Adrenal gland (tissue), 12 donors: ENCODE measurements around the gene TAMM41. TPM values are rescaled to one million over a fixed set of nuclear protein-coding genes. Genes with fewer than 3 reads are reported as not detected.

ENCODE experiments used
- DNase-seq, 7 donors: peaks; one replicate each; pipeline ENCODE4 v3.0.0-alpha.2; 2019 to 2020
- H3K27ac ChIP-seq, 5 donors: fragments of 200-600 bp; sonication (generic) in 4 of 5; 1 replicate in 3 of 5; 2 replicates in 2 of 5; pipeline versions ENCODE4 v1.5.1 to v1.8.0; 2016 to 2020; ENCODE audit warnings: mild to moderate bottlenecking in 1 of 5
- H3K27me3 ChIP-seq: fragments of 200-600 bp; 2 replicates; pipeline ENCODE4 v1.8.0; 2021
- H3K36me3 ChIP-seq, 2 donors: fragments of 200-600 bp; replicated peaks in 1 of 2; 1 replicate in 1 of 2; 2 replicates in 1 of 2; pipeline versions ENCODE4 v1.5.1 to v1.8.0; 2018 to 2022
- H3K4me1 ChIP-seq, 2 donors: fragments of 200-600 bp; replicated peaks in 1 of 2; 1 replicate in 1 of 2; 2 replicates in 1 of 2; pipeline versions ENCODE4 v1.5.1 to v1.8.0; 2018 to 2021
- H3K4me3 ChIP-seq, 4 donors: fragments of 200-600 bp; sonication (generic) in 3 of 4; one replicate each; pipeline ENCODE4 v1.5.1; 2016 to 2018
- H3K9me3 ChIP-seq, 3 donors: fragments of 200-600 bp; sonication (generic) in 1 of 3; replicated peaks in 1 of 3; 1 replicate in 2 of 3; 2 replicates in 1 of 3; pipeline versions ENCODE4 v1.5.1 to v1.8.0; 2016 to 2021
- POLR2A ChIP-seq, 2 donors: fragments of 450-650 bp; IDR thresholded peaks; one replicate each; pipeline ENCODE4 v1.6.1; 2017; ENCODE audit warnings: antibody characterized with exemption in 2 of 2, mild to moderate bottlenecking in 2 of 2, moderate library complexity in 1 of 2
- WGBS, 4 donors: extraction: QIAGEN DNeasy Blood & Tissue Kit in 2 of 4; methylation state at CpG; one replicate each; pipeline versions ENCODE4 v1.1.5 to v1.1.7; 2013 to 2017; 5-methylcytosine and 5-hydroxymethylcytosine counted together
- intact Hi-C, 2 donors: fragments of 100-400 bp; cut with DNase I; formaldehyde crosslinking; loops; one replicate each; pipeline versions ENCODE4 v1.14.1 to v1.15.0; 2022 to 2023
- polyA plus RNA-seq, 3 donors: library from polyadenylated mRNA; stranded (reverse); fragments of 200-250 nt in 2 of 3; fragments of 350-450 nt in 1 of 3; fragmentation: Illumina TruSeq in 1 of 3; extraction: RNeasy Lipid Tissue Mini Kit (QIAGEN cat#74804) in 1 of 3; gene quantifications; one replicate each; pipeline ENCODE4 v1.2.3, GENCODE V29; 2013 to 2014
- total RNA-seq, 9 donors: library from RNA; depleted of rRNA in 4 of 9; stranded (reverse); fragments of >200 nt in 4 of 9; fragments of 120-200 nt in 1 of 9; fragmentation: NEBNext Ultra II Directional in 1 of 9; extraction: Animal tissue kit (Norgen Biotek cat#: 25700) in 1 of 9; gene quantifications; one replicate each; pipeline versions ENCODE4 v1.1.0 to v1.2.4, GENCODE V29; 2013 to 2023
- TF ChIP-seq, protein P1 (sequence below), 6 experiments: fragments of 450-650 bp in 4 of 6; fragments of 200-600 bp in 2 of 6; sonication (generic) in 1 of 6; IDR thresholded peaks; 1 replicate in 5 of 6; 2 replicates in 1 of 6; pipeline versions ENCODE4 v1.5.1 to v1.8.0; 2016 to 2021; ENCODE audit warnings: antibody characterized with exemption in 6 of 6, mild to moderate bottlenecking in 2 of 6, moderate library complexity in 1 of 6
- donor health status: healthy with polysubstance abuse.
- donor health status: Bipolar disorder and iron deficiency.
- donor health status: DM: yes; HTN: yes; CAD: no.
- donor health status: DM: no; HTN: no; CAD: no.
- donor health status: DM: no; HTN: no; CAD: no.
- donor health status: DM: yes; HTN: yes; CAD: no.

TAMM41 gene
- total and polyA plus RNA-seq, 12 donors: 5.8 to 21.0 (median 13.6) TPM

DNA sequence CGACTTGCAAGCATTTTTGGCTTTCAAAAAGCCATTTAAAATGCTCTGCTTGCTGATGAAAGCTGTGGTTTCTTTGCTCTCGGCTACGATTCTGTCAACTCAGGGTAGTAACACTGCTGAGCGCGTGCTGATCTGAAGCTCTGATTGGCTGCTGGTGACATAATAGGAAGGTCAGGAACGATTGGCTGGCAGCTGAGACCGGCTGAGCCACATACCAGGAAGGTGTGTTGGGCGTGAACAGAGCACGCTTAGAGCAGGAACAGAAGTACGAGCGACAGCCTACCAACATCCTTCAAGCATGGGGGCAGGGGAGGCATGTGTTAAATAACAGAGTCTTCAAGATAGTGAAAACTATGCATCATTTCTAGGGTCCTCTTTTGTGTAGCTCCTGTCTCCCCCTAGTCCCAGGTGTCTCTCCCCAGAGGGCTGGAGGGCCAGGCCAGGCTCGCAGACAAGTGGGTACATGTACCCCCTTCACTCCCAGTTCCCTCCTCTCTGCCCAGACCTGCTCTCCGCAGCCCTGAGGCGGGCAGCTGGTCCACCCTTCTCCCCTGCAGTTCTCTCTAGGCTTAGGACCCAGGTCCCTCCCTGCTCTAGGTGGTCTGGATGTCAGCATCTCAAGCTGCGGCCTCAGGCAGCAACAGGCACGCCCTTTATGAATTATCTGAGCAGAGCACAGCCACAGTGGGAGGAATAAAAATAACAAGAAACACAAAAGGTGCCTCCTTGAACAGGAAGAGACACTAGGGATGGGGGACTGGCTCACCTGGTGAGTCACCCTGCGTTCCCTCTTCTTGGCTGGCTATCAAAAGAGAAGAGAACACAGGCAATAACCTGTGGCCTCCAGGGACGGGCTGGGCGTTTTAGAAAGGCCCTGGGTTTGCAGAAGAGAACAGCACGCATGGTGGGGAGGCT lies 76.0 kb downstream of the TAMM41 start:
- Histone ChIP-seq H3K36me3 (no peaks in the 10 kb centered on the region), H3K27ac (peak overlapping the region in 1 of 5 donors; percentile 31), H3K4me3 (peak overlapping the region in 1 of 4 donors; percentile 16), H3K27me3 (no peaks in the 10 kb centered on the region), H3K4me1 (peaks cover 0 to 10% of the 10 kb centered on the region in 2 donors), H3K9me3 (no peaks in the 10 kb centered on the region)
- DNase-seq: peak; percentile 53 to 93 (median 77)
- intact Hi-C loops: no loop called here
- WGBS, 4 donors: 17 to 20% (median 18%) methylated on average over 18 to 20 of the region's 20 CpGs
- TF ChIP-seq, protein P1, sequence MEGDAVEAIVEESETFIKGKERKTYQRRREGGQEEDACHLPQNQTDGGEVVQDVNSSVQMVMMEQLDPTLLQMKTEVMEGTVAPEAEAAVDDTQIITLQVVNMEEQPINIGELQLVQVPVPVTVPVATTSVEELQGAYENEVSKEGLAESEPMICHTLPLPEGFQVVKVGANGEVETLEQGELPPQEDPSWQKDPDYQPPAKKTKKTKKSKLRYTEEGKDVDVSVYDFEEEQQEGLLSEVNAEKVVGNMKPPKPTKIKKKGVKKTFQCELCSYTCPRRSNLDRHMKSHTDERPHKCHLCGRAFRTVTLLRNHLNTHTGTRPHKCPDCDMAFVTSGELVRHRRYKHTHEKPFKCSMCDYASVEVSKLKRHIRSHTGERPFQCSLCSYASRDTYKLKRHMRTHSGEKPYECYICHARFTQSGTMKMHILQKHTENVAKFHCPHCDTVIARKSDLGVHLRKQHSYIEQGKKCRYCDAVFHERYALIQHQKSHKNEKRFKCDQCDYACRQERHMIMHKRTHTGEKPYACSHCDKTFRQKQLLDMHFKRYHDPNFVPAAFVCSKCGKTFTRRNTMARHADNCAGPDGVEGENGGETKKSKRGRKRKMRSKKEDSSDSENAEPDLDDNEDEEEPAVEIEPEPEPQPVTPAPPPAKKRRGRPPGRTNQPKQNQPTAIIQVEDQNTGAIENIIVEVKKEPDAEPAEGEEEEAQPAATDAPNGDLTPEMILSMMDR (IDR thresholded peaks at IDR 0.05): no peak
- no peak for TF ChIP-seq POLR2A (IDR thresholded peaks at IDR 0.05)

DNA sequence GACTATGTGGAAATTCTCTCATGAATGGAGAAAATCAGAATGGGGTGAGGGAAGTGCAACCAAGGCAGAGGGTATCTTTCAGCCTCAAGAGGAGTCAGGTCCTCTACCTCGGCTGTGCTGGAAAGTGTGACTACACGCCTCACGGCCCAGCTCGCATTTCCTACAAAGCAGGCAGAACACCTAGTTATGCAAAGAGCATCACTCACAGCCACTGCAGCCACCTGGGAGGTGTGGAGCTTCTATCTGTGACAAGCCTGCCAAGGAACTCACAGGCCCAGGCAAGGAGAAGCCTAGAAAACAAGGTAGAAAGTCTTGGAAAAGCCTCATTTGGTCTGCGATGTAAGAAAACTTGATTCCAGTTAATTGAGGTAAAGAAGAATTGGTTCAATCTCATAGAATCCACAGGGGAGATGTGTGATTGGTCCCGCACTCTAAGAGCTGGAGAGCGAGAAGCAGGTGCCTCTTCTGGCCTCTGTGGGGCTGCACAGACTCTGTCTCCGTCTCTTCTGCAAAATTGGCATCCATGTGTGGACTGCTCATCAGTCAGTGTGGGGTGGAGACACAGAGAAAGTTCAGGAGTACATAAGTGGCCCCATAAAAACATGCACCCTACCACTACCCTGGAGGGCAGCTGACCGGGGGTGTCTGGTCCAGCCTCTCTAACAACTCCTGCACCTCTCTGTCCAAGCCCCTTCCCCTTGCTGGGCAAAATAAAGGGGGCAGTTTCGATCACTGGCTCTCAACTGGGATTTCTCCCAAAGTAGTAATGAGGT lies 76.8 kb downstream of the TAMM41 start:
- peaks cover 0 to 10% of the 10 kb centered on the region in 2 donors for H3K4me1 ChIP-seq
- DNase-seq: no peak
- H3K9me3 ChIP-seq: no peaks in the 10 kb centered on the region
- TF ChIP-seq POLR2A (IDR thresholded peaks at IDR 0.05): no peak
- TF ChIP-seq, protein P1 (IDR thresholded peaks at IDR 0.05): no peak
- H3K27me3 ChIP-seq: no peaks in the 10 kb centered on the region
- 71 to 80% (median 77%) methylated on average over 9 to 10 of the region's 10 CpGs for WGBS, 4 donors
- peak overlapping the region in 1 of 4 donors; percentile 16 for H3K4me3 ChIP-seq
- peak overlapping the region in 1 of 5 donors; percentile 31 for H3K27ac ChIP-seq
- H3K36me3 ChIP-seq: no peaks in the 10 kb centered on the region
- intact Hi-C loops: no loop called here

DNA sequence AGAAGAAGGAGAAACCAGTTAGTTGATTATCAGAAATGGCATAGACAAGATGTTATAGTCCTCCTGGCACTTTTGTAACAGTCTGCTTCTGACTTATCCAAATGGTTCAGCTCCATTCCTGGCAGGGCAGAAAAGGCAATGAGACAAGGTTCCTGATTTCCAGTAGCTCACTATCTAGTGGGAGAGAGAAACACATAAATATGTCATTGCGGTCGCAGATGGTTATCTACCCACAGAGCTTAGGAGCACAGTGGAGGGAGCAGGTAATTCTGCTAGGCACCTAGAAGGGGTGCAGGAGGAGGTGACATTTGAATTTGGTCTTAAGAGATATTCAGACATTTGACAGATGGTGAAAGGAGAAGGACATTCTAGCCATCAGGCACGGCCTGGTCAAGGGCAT lies 78.1 kb downstream of the TAMM41 start:
- TF ChIP-seq POLR2A (IDR thresholded peaks at IDR 0.05): no peak
- TF ChIP-seq, protein P1 (IDR thresholded peaks at IDR 0.05): no peak
- Histone ChIP-seq H3K4me3 (no peak overlapping the region), H3K9me3 (no peaks in the 10 kb centered on the region), H3K27me3 (no peaks in the 10 kb centered on the region), H3K4me1 (peaks cover 0 to 10% of the 10 kb centered on the region in 2 donors), H3K36me3 (no peaks in the 10 kb centered on the region), H3K27ac (no peak overlapping the region)
- WGBS, 4 donors: 76 to 83% (median 79%) methylated on average over 3 of the region's 3 CpGs
- intact Hi-C loops: no loop called here
- DNase-seq: no peak

DNA sequence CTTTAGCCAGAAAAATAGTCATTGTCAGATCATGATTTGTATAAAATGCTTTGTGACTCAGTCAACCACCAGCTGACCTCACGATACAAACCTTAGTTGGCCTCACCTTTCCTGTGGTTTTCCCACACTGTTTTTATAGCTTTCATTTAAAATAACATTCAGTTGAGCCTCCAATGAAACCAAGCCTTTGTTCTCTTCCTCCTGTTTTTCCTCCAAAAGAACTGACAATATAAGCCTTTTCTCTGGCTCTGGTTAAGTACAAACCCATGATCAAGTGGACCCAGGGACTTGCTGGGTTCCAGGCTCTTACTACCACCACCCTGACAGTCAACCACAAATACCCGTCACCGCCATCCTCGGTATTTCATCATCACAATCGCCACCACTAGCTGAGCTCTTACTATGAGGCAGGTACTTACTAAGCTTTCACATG lies 81.7 kb downstream of the TAMM41 start:
- no peaks in the 10 kb centered on the region for H3K36me3 ChIP-seq
- H3K4me3 ChIP-seq: no peak overlapping the region
- no peaks in the 10 kb centered on the region for H3K4me1 ChIP-seq
- 78 to 88% (median 79%) methylated on average over 5 of the region's 5 CpGs for WGBS, 4 donors
- no peak for DNase-seq
- H3K9me3 ChIP-seq: no peaks in the 10 kb centered on the region
- intact Hi-C loops: no loop called here
- H3K27ac ChIP-seq: no peak overlapping the region
- TF ChIP-seq, protein P1 (IDR thresholded peaks at IDR 0.05): no peak
- TF ChIP-seq POLR2A (IDR thresholded peaks at IDR 0.05): no peak
- no peaks in the 10 kb centered on the region for H3K27me3 ChIP-seq
